HepG2 (cell line): ENCODE results near the gene B3GNT9. TPM values are rescaled to one million over a fixed set of nuclear protein-coding genes. Genes with fewer than 3 reads are reported as not detected.

Experiments used
- ARNT2 ChIP-seq: sonication (generic); formaldehyde crosslinking; IDR thresholded peaks from 2 replicates; pipeline ENCODE4 v1.8.0; 2022; ENCODE audit warnings: mild to moderate bottlenecking, low read depth, missing genetic modification reagents, moderate library complexity
- BRCA1 ChIP-seq: sonication (generic); formaldehyde crosslinking; IDR thresholded peaks from 2 replicates; pipeline ENCODE4 v1.4.0; 2020; ENCODE audit warnings: missing genetic modification reagents
- CBX5 ChIP-seq: sonication (generic); formaldehyde crosslinking; IDR thresholded peaks from 2 replicates; pipeline ENCODE4 v1.4.0; 2020; ENCODE audit warnings: missing genetic modification reagents, borderline replicate concordance
- CENPX ChIP-seq: sonication (generic); formaldehyde crosslinking; IDR thresholded peaks from 2 replicates; pipeline ENCODE4 v1.9.0; 2021; ENCODE audit warnings: mild to moderate bottlenecking, missing genetic modification reagents, moderate library complexity
- ESRRA ChIP-seq: sonication (generic); formaldehyde crosslinking; IDR thresholded peaks from 2 replicates; pipeline ENCODE4 v1.5.1; 2020; ENCODE audit warnings: mild to moderate bottlenecking, low read depth, missing genetic modification reagents
- FIP1L1 ChIP-seq: fragments of 200-400 bp; formaldehyde crosslinking; IDR thresholded peaks from 2 replicates; pipeline ENCODE4 v1.6.1; 2018; ENCODE audit warnings: low read depth, mild to moderate bottlenecking, low read length, moderate library complexity, borderline replicate concordance; ENCODE audit not compliant: insufficient read depth
- FOXO1 ChIP-seq: sonication (generic); formaldehyde crosslinking; IDR thresholded peaks from 2 replicates; pipeline ENCODE4 v1.4.0; 2020; ENCODE audit warnings: missing genetic modification reagents
- GTF3A ChIP-seq: sonication (generic); formaldehyde crosslinking; conservative IDR thresholded peaks from 2 replicates; pipeline ENCODE4 v1.4.0; 2020; ENCODE audit warnings: mild to moderate bottlenecking, missing genetic modification reagents
- KLF12 ChIP-seq: sonication (generic); formaldehyde crosslinking; IDR thresholded peaks from 2 replicates; pipeline ENCODE4 v1.4.0; 2020; ENCODE audit warnings: missing genetic modification reagents, borderline replicate concordance
- RELA ChIP-seq: sonication (generic); formaldehyde crosslinking; IDR thresholded peaks from 2 replicates; pipeline ENCODE4 v1.4.0; 2020; ENCODE audit warnings: missing genetic modification reagents
- SCMH1 ChIP-seq: sonication (generic); formaldehyde crosslinking; IDR thresholded peaks from 2 replicates; pipeline ENCODE4 v1.9.0; 2021; ENCODE audit warnings: missing genetic modification reagents, mild to moderate bottlenecking, borderline replicate concordance
- SIN3B ChIP-seq: fragments of 150-350 bp; IDR thresholded peaks from 2 replicates; pipeline ENCODE4 v1.6.1; 2014; ENCODE audit warnings: low read length
- TARDBP ChIP-seq: sonication (generic); formaldehyde crosslinking; IDR thresholded peaks from 2 replicates; pipeline ENCODE4 v1.8.0; 2022; ENCODE audit warnings: mild to moderate bottlenecking, missing genetic modification reagents
- TFDP1 ChIP-seq: IDR thresholded peaks from 2 replicates; pipeline ENCODE4 v1.6.1; 2016; ENCODE audit warnings: missing compliant biosample characterization, missing genetic modification reagents, borderline replicate concordance
- ZEB1 ChIP-seq: IDR thresholded peaks from 2 replicates; pipeline ENCODE4 v1.6.1; 2012; ENCODE audit warnings: mild to moderate bottlenecking, low read depth, inconsistent platforms; ENCODE audit not compliant: insufficient replicate concordance
- ZKSCAN1 ChIP-seq: fragments of 150-350 bp; IDR thresholded peaks from 2 replicates; pipeline ENCODE4 v1.6.1; 2014; ENCODE audit warnings: low read length
- ZKSCAN8 ChIP-seq: IDR thresholded peaks from 2 replicates; pipeline ENCODE4 v1.6.1; 2016; ENCODE audit warnings: borderline replicate concordance, missing genetic modification reagents, missing compliant biosample characterization
- ZMYM2 ChIP-seq: sonication (generic); formaldehyde crosslinking; IDR thresholded peaks from 2 replicates; pipeline ENCODE4 v1.8.0; 2022; ENCODE audit warnings: mild to moderate bottlenecking, missing genetic modification reagents
- ZNF326 ChIP-seq: sonication (generic); formaldehyde crosslinking; IDR thresholded peaks from 2 replicates; pipeline ENCODE4 v1.4.0; 2020; ENCODE audit warnings: missing genetic modification reagents, borderline replicate concordance
- ZNF33B ChIP-seq: sonication (generic); formaldehyde crosslinking; IDR thresholded peaks from 2 replicates; pipeline ENCODE4 v1.5.1; 2020; ENCODE audit warnings: mild to moderate bottlenecking, missing genetic modification reagents
- ZNF451 ChIP-seq: sonication (generic); formaldehyde crosslinking; IDR thresholded peaks from 2 replicates; pipeline ENCODE4 v1.5.0; 2020; ENCODE audit warnings: mild to moderate bottlenecking, missing genetic modification reagents
- ZNF468 ChIP-seq: sonication (generic); formaldehyde crosslinking; IDR thresholded peaks from 2 replicates; pipeline ENCODE4 v1.8.0; 2022; ENCODE audit warnings: mild to moderate bottlenecking, moderate library complexity, missing genetic modification reagents
- polyA plus RNA-seq, 8 experiments: library from polyadenylated mRNA; depleted of rRNA in 3 of 8; stranded (reverse) in 7 of 8; unstranded in 1 of 8; fragments of >200 nt; fragmentation: Illumina TruSeq in 4 of 8; extraction: Trizol in 4 of 8; gene quantifications; 2 replicates each; pipeline versions ENCODE4 v1.2.1 to v1.2.3, GENCODE V29; 2011 to 2016; ENCODE audit warnings: low read depth in 4 of 8, missing spikeins in 1 of 8, mixed read lengths in 1 of 8; ENCODE audit not compliant: insufficient read depth in 1 of 8
- total RNA-seq, 5 experiments: library from RNA; depleted of rRNA; stranded (reverse); fragments of >200 nt; fragmentation: Illumina TruSeq; extraction: Trizol; gene quantifications; 2 replicates each; pipeline ENCODE4 v1.2.3, GENCODE V29; 2016; ENCODE audit warnings: low read depth in 1 of 5
- TF ChIP-seq, protein P1 (sequence below): sonication (generic); formaldehyde crosslinking; IDR thresholded peaks from 2 replicates; pipeline ENCODE4 v1.8.1; 2023; ENCODE audit warnings: mild to moderate bottlenecking, missing genetic modification reagents, borderline replicate concordance
- TF ChIP-seq, protein P2 (sequence below): sonication (generic); formaldehyde crosslinking; conservative IDR thresholded peaks from 2 replicates; pipeline ENCODE4 v1.4.0; 2020; ENCODE audit warnings: missing genetic modification reagents
- TF ChIP-seq, protein P3 (sequence below): sonication (generic); formaldehyde crosslinking; IDR thresholded peaks from 2 replicates; pipeline ENCODE4 v1.4.0; 2020; ENCODE audit warnings: missing genetic modification reagents

The B3GNT9 gene
- total and polyA plus RNA-seq, 2 of the 13 experiments (the other 11 are each of a cell fraction or from before 2014, with no cell fraction given) = 1.5 to 3.1 TPM

DNA sequence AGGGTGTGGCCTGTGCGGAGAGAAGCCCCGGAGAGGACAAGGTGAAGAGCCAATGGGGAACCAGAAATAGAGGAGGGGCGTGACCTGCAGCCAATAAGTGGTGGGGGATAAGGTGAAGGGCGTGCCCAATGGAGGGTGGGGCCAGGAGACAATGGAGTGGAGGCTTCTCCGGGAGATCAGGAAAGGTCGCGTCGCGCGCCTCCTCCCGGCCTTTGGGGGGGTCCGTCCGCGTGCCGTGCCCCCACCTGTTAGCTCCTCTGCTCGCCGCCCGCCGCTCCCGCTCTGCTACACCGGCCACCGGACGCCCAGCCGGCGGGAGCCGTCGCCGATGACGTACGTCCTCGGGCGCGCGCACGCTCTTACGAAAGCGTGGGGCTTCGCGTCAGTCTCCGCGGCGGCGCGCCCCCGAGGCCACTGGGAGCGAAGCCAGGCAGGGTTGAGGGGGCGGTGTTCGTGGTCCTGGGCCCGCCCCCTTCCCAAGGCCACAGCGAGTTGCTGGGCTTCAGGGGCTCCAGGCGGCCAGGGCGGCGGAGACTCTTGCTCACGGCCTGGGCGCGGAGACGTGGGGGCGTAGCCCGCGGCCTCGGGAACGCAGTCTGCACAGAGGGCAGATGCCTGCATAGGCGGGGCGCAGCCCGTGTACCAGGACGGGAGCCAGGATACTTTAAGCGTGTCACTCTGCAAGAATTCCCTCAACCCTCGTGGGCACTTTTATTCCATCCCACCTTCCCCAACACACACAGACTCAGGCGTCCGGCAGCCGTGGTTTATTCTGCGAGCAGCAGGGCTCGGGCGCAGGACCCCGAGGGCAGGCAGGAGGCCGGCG lies 33.0 kb upstream of the B3GNT9 start, which contains the start of gene MATCAP1 (continued):
- TF ChIP-seq TARDBP (CRISPR knock-in tag) (peak; percentile 93), CENPX (CRISPR knock-in tag) (no peak), ESRRA (CRISPR knock-in tag) (0 out of 2 replicates have a peak, but pooled peaks have one; percentile 56), SIN3B (no peak), TFDP1 (CRISPR knock-in tag) (peak; percentile 71), GTF3A (CRISPR knock-in tag) (peak; percentile 37; the same call in 1 of the 2 replicates), KLF12 (CRISPR knock-in tag) (peak; percentile 87; the same call in 1 of the 2 replicates), CBX5 (CRISPR knock-in tag) (peak; percentile 10; the same call in 1 of the 2 replicates), ZNF468 (0 out of 2 replicates have a peak, but pooled peaks have one; percentile 83), ARNT2 (CRISPR knock-in tag) (no peak; the same call in 1 of the 2 replicates), SCMH1 (CRISPR knock-in tag) (no peak), ZNF33B (CRISPR knock-in tag) (peak; percentile 73; the same call in 1 of the 2 replicates), ZEB1 (no peak), RELA (CRISPR knock-in tag) (no peak), ZKSCAN8 (CRISPR knock-in tag) (peak; percentile 75; the same call in 1 of the 2 replicates), ZKSCAN1 (no peak), FIP1L1 (no peak), ZMYM2 (no peak), ZNF326 (CRISPR knock-in tag) (no peak), ZNF451 (no peak), BRCA1 (CRISPR knock-in tag) (no peak), FOXO1 (CRISPR knock-in tag) (peak; percentile 71; the same call in 1 of the 2 replicates)
- TF ChIP-seq, protein P1, sequence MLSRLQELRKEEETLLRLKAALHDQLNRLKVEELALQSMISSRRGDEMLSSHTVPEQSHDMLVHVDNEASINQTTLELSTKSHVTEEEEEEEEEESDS = 0 out of 2 replicates have a peak, but pooled peaks have one; percentile 88
- TF ChIP-seq, protein P2, sequence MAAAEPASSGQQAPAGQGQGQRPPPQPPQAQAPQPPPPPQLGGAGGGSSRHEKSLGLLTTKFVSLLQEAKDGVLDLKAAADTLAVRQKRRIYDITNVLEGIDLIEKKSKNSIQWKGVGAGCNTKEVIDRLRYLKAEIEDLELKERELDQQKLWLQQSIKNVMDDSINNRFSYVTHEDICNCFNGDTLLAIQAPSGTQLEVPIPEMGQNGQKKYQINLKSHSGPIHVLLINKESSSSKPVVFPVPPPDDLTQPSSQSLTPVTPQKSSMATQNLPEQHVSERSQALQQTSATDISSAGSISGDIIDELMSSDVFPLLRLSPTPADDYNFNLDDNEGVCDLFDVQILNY (CRISPR knock-in tag) = peak; percentile 46; the same call in 1 of the 2 replicates
- TF ChIP-seq, protein P3, sequence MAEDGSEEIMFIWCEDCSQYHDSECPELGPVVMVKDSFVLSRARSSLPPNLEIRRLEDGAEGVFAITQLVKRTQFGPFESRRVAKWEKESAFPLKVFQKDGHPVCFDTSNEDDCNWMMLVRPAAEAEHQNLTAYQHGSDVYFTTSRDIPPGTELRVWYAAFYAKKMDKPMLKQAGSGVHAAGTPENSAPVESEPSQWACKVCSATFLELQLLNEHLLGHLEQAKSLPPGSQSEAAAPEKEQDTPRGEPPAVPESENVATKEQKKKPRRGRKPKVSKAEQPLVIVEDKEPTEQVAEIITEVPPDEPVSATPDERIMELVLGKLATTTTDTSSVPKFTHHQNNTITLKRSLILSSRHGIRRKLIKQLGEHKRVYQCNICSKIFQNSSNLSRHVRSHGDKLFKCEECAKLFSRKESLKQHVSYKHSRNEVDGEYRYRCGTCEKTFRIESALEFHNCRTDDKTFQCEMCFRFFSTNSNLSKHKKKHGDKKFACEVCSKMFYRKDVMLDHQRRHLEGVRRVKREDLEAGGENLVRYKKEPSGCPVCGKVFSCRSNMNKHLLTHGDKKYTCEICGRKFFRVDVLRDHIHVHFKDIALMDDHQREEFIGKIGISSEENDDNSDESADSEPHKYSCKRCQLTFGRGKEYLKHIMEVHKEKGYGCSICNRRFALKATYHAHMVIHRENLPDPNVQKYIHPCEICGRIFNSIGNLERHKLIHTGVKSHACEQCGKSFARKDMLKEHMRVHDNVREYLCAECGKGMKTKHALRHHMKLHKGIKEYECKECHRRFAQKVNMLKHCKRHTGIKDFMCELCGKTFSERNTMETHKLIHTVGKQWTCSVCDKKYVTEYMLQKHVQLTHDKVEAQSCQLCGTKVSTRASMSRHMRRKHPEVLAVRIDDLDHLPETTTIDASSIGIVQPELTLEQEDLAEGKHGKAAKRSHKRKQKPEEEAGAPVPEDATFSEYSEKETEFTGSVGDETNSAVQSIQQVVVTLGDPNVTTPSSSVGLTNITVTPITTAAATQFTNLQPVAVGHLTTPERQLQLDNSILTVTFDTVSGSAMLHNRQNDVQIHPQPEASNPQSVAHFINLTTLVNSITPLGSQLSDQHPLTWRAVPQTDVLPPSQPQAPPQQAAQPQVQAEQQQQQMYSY = no peak
